Activated CD4-positive, alpha-beta T cell treated with anti-CD3 and anti-CD28 coated beads for 48 hours (primary cell): ENCODE results near the gene PDPK1.
"Not testable (repeated sequence)": the region's sequence is repeated elsewhere in the genome, so short reads cannot be mapped to it uniquely, and the experiment has no call there.

Experiments used
- DNase-seq: peaks from one replicate; pipeline ENCODE4 v3.0.0-alpha.2; 2020

The PDPK1 gene

GRCh38 chr16:2595393-2596205 lies 57.8 kb downstream of the PDPK1 start:
- no peak for DNase-seq

DNA sequence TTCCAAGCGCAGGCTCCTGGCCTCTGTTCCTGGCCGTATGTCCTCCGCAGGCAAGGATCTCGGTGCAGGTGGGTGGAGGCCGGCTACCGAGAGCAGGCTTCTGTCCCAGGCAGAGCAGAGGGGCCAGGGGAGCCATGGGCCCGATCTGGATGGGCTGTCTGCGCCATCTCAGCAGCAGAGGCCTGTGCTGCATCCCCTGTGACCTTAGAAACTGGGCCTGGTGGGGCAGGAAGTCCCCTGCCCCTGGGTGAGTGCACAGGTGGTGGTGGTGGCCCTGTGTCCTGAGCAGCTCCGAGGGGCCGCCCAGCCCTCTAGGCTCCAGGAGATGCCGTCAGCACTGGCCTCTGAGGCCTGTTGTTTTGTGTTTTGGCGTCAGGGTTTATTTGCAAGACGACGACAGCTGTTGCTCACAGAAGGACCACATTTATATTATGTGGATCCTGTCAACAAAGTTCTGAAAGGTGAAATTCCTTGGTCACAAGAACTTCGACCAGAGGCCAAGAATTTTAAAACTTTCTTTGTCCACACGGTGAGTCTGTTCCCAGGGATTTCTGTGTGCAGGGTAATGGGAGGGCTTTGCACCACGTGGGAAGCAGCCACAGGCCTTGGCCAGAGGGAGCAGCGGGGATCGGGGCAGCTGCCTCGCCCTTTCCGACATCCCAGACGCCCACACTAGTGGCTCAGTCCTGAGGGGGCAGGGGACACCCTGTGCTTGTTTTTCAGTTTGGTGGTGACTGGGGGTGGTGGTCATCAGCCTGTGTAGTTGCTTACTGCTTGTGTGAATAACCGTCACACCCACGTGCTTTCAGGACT lies 59.1 kb downstream of the PDPK1 start:
- DNase-seq, result no peak

- DNase-seq, result no peak
These were observed 59.7 kb downstream of the PDPK1 start for GRCh38 chr16:2597560-2597902.

DNA sequence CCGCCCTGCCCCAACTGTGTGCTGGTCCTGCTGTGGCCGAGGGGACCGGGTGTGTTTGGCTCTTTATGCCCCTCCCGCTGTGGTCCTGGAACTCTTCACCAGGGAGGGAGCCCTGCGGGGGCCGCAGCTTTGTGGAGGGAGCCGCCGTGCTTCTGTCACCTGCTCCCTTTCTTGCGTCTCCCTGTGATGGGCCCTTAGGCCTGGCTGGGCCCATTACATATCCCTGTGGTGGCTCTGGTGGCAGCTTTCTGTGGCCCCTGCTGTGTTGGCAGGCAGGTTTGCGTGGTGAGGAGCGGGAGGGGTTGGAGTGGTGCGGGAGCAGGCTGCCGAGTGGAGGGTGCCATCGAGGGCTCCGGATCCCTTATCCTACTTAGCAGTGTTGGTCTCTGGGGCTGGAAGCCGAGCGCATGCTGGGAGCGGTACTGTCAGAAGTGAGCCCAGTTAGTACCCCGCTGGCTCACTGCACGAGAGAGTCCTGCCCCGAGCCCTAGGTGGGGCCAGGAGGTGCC lies 60.4 kb downstream of the PDPK1 start:
- DNase-seq, result no peak

DNA sequence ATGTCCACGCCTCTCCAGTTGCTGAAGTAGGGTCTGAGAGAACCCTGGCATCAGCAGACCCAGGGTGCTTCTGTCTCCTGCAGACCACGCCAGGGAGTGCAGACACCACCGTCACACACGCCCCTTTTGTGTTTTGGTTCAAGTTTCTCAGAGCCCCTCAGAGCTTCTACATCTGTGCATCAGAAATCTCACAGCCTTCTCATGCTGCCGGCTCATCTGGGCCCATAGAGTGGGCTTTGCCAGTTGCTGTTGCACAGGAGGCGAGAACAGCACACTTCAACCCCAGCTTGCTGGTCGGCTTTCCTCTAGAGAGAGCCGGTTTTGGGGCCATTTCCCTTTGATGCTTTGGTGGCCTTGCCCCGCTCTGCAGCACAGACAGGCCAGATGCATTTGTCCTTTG lies 60.9 kb downstream of the PDPK1 start:
- no peak for DNase-seq

- DNase-seq, result not testable (repeated sequence)
These were observed 61.3 kb downstream of the PDPK1 start for GRCh38 chr16:2599165-2599564.

DNA sequence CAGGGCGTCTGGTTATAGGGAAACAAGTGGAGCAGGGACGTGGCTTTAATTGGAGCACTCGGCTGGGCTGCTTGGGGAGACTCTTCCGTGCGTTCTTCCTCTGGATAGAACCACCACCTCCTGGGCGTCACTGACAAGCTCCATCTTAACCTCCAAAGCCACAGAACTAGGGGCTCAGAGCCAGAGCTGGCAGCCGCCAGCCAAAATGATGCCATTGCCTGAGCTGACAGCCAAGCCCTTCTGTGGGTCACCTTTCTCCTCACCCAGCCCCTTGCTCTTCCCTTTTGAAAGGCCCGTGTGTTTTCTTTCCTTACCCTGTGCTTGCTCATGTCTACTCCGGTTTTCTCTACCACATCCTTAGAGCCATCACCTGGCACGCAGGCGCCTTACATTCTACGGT lies 62.0 kb downstream of the PDPK1 start:
- not testable (repeated sequence) for DNase-seq

DNA sequence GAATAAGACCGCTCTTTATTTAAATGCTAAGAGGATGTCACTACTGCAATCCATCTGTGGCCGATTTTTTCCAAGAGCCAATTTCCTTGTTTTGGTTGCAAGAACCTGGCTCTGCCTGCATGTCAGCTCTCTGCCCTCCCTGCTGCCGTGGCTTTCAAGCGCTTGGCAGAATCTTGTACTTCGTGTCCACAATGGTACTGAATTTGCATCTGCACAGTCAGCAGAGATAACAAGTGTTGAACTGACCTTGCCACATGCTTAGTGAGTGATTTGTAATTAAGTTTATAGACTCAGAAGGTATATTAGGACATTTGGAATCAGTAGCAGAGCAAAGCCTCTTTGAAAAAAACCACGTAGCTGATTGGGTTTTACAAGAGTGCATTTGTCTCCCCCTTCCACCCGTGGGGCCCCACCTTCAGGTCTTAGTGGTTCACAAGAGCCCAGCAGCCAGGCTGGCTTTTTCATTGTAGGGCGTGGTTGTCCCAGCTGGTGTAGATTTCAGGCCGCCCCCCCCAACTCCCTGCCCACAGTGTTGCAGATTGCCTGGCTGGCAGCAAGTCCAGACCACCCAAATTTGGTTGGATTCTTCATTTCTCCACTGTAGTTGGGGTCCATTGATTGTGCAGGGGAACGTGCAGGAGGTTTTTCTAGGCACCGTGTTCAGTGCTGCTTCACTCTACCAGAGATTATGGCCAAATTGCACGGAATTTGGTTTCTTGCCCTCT lies 63.6 kb downstream of the PDPK1 start:
- not testable (repeated sequence) for DNase-seq

- DNase-seq, result not testable (repeated sequence)
These were observed 64.4 kb downstream of the PDPK1 start for GRCh38 chr16:2602175-2602574.

DNA sequence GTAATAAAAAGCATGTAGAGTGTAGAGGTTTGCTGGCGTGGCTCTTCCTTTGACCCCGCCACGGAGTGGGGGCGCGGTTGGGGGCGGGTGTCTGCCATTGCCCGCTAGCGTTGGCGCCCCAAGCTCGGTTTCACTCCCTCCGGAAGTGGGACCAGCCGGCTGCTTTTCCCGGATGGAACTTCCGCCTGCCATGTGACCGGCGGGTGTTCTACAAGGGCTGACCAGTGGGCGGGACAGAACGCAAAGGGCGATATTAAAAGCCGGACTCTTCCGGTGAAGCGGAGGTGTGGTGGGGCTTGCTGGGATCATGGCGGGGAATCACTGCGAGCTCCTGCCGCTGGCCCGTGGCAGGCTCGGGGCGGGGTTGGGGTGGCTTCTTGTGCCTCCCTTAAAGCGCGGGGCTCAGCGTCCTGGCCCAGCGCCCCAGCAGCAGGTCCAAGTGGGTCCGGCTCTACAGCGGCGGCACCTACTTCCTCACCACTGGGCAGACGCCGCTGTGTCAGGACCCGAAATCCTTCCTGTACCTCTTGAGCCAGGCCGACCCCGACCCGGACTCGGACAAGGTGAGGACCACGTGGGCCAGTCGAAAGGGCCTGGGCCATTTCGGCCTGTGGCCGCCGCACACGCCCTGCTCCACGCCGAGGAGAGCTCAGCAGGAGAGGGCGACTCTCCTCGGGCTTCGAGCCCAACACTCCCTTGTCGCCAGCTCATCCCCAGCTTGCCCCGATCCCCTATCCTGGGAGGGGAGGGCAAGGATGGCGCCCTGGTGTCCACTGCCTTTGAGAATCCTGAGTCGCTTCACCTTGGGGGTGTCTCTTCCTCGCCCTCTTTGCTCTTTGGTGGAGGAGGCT lies 65.6 kb downstream of the PDPK1 start:
- peak; percentile 94 for DNase-seq

- peak; percentile 26 for DNase-seq
These were observed 66.2 kb downstream of the PDPK1 start for GRCh38 chr16:2604016-2604369.

GRCh38 chr16:2606820-2607219 lies 69.0 kb downstream of the PDPK1 start:
- DNase-seq, result not testable (repeated sequence)

DNA sequence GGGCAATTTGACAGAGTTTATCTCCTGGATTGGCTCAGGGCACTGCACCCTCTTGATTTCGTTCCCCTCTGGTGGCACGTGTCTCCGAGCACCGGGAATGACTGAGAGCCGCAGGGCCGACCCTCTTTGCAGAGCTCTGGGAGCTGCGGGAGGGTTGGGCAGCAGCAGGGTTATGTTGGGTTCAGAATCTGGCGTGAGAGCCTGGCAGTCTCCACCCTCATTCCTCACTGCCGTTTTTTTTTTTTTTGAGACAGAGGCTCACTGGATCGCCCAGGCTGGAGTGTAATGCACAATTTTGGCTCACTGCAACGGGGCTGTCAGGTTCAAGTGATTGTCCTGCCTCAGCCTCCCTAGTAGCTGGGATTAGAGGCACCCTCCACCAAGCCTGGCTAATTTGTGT lies 71.5 kb downstream of the PDPK1 start:
- not testable (repeated sequence) for DNase-seq

- DNase-seq, result no peak
These were observed 72.1 kb downstream of the PDPK1 start for GRCh38 chr16:2609827-2610470.

DNA sequence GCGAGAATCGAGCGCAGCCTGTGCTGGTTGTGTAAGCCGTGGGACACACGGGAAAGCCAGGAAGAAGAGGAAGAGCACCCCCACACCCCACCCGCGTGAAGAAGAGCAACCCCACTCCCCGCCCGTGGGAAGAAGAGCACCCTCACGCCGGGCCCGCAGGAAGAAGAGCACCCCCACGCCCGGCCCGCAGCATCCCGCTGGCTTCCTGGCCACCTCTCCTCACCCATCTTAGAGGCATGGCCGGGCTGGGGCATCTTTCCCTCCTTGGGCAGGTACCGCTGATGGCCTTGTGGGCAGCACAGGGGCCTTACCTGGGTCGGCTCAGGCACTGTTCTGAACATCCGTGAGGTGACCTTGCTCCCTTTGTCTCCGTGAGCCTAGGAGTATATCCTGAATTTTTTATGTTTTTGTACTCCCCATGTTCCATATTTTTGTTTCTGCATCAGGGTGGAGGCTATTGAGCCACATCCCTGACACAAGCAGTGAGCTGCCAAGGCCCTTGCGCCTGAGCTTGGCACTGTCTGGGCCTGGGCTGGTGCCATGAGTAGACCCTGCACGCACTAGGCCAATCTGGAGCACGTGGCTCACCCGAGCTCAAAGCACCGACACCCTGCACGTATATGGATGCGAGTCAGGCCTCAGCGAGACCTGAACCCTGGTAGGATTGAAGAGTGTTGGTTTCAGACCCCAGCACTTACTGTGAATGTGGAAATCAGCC lies 73.1 kb downstream of the PDPK1 start:
- no peak for DNase-seq

GRCh38 chr16:2611499-2611862 lies 73.7 kb downstream of the PDPK1 start:
- DNase-seq, result no peak

DNA sequence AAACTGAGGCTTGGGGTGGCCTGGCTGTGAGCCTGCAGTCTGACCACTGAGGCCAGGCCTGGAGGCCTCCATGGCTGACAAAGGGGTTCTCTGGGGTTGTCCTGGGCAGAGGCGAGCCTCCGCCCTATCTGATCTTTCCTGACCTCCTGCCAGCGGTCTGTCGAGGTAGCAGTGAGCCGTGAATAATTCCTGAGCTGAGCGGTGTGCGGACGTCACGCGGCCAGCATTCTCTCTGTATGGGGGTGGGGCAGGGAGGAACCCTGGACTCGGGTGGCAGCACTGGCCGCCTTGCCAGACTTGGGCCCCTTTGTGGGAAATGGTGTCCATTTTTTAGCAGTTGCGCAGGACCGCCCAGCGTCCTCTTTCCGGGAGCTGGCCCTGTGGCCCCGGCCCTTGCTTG lies 74.1 kb downstream of the PDPK1 start:
- DNase-seq, result not testable (repeated sequence)

DNA sequence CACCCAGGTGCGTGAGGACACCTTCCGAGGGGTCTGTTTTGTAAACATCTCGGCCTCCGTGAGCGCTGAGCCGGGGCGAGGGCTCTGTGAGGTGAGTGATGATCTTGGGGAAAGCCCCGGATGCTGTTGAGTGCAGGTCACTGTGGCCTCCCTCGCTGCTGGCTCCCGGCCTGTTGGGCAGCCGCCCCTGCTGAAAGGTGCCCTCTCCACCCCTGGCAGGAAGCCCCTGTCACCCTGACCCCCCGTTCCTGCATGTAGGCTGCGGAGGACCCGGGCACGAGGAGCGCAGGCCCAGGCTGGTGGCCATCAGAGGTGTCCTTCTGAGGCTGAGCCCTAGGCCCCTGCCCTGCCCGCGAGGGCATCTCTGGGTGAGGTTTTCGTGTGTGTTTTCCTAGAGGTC lies 75.4 kb downstream of the PDPK1 start:
- DNase-seq, result not testable (repeated sequence)

DNA sequence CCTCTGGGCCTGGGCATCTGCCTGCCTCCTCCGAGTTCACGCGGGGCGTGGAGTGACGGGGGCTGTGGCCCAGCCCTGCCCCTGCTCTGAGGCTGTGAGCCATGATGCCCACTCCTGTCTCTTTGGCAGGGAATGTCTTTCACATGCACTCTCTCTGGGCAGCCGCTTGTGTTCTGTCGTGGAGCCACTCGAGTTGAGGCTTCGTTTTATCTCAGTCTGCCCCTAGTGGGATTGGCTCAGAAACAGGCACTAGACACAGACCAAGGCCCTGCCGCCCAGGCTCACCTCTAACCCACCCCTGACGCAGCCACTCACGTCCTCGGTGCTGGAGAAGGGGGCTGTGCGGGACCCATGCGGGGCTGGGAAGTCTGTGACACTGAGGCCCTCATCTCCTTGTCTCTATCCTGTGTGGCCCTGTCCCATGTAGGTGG lies 77.0 kb downstream of the PDPK1 start:
- no peak for DNase-seq

DNA sequence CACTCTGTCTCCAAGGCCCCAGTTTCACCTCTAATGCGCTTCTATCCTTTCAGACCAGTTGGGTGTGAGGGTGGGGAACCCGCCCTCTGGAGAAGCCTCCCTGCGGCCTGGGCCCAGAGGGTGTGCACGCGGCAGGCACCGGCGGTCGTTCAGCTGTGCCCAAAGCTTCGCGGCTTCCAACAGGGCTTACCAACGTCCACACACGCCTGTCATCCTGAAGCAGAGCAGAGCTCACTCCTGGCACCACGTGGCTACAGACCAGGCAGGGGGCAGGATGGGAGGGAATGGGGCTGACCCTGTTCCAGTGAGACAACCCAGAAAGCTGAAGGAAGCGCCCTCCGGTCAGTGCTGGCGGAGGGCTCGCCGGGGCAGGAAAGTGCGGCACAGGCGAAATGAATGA lies 81.1 kb downstream of the PDPK1 start:
- DNase-seq, result not testable (repeated sequence)

GRCh38 chr16:2619628-2620027 lies 81.8 kb downstream of the PDPK1 start:
- DNase-seq, result peak; percentile 36
